ENCODE measurements around the gene PPP1R8.

PPP1R8 gene

DNA sequence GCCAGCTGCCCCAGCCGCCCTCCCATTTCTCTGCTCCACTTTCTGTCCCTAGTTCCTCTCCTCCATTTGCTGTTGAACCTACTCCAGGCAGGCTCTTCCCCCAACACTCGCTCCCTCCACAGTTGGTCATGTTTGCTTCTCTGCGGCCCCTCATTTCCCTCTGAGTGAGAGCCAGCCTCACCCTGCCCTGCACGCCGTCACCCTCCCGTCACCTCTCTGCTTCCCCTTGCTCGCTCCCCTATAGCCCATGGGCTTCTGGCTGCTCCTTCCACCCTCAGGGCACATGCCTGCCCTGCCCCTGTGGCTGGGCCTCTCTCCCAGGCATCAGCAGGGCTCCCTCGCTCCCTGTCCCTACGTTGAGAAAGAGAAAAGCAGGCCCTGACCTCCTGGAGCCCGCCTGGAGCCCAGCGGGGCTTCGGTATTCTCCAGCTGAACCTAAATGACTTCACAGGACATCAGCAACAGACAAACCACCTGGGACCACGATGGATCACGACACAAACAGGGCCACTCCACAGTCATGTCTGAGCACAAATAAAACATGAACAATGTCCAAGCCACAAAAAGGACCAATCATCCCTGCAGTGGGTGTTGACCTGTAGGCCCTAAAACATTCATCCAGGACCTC lies 28.5 kb downstream of the PPP1R8 start:
- no peak for DNase-seq (ENCODE audit: low read depth, low spot score)
- Histone ChIP-seq H3K27ac (ENCODE audit: low read length) (no peak overlapping the region), H3K9me3 (ENCODE audit: control insufficient read depth, insufficient read depth, low read length) (no peaks in the 10 kb centered on the region), H3K4me1 (ENCODE audit: control insufficient read depth, insufficient read depth, low read length) (no peaks in the 10 kb centered on the region), H3K4me3 (ENCODE audit: low read length) (no peak overlapping the region), H3K36me3 (ENCODE audit: control insufficient read depth, insufficient read depth, low read length) (no peaks in the 10 kb centered on the region), H3K27me3 (ENCODE audit: control insufficient read depth, insufficient read depth, low read length) (no peaks in the 10 kb centered on the region)
- no CpG with 5 or more reads among the region's 14 CpGs for WGBS (ENCODE audit: insufficient coverage, insufficient read length)

DNA sequence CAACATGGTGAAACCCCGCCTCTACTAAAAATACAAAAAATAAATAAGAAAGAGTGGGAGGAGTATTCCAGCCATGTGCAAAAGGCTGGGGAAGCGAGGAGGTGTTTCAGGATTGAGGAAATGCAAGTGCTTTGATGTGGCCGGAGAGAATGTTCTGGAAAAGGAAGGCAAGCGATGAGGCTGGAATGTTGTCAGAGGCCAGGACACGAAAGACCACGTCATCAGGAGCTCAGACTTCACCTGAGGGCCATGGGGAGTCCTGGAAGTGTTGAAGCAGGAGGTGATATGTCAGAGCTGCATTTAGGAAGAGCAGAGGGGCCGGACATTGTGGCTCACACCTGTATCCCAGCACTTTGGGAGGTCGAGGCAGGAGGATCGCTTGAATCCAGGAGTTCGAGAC lies 30.9 kb downstream of the PPP1R8 start:
- no peak for DNase-seq (ENCODE audit: low read depth, low spot score)
- no peaks in the 10 kb centered on the region for H3K36me3 ChIP-seq (ENCODE audit: control insufficient read depth, insufficient read depth, low read length)
- H3K27ac ChIP-seq (ENCODE audit: low read length) = no peak overlapping the region
- no peak overlapping the region for H3K4me3 ChIP-seq (ENCODE audit: low read length)
- WGBS (ENCODE audit: insufficient coverage, insufficient read length) = no CpG with 5 or more reads among the region's 10 CpGs
- H3K4me1 ChIP-seq (ENCODE audit: control insufficient read depth, insufficient read depth, low read length) = no peaks in the 10 kb centered on the region
- no peaks in the 10 kb centered on the region for H3K9me3 ChIP-seq (ENCODE audit: control insufficient read depth, insufficient read depth, low read length)
- no peaks in the 10 kb centered on the region for H3K27me3 ChIP-seq (ENCODE audit: control insufficient read depth, insufficient read depth, low read length)

DNA sequence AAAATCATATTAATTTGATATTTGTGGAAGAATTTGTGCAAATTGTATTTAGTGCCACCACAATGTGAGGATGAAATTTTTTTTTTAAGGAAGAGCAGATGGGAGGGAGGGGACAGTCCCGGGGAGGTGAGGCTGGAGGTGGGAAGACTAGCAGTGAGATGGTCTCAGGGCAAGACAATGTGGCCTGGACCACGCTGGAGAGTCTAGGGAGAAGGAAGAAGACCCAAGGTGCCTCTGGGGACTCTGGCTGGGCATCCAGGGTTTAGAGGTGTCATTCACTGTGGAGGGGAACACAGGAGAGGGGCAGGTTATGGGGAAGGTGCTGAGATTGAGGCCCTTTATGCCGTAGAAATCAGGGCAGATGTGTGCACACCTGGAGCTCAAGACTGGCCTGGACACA lies 31.4 kb downstream of the PPP1R8 start:
- Histone ChIP-seq H3K27me3 (ENCODE audit: control insufficient read depth, insufficient read depth, low read length) (no peaks in the 10 kb centered on the region), H3K36me3 (ENCODE audit: control insufficient read depth, insufficient read depth, low read length) (no peaks in the 10 kb centered on the region), H3K4me3 (ENCODE audit: low read length) (no peak overlapping the region), H3K27ac (ENCODE audit: low read length) (no peak overlapping the region), H3K9me3 (ENCODE audit: control insufficient read depth, insufficient read depth, low read length) (no peaks in the 10 kb centered on the region), H3K4me1 (ENCODE audit: control insufficient read depth, insufficient read depth, low read length) (no peaks in the 10 kb centered on the region)
- no CpG with 5 or more reads among the region's 3 CpGs for WGBS (ENCODE audit: insufficient coverage, insufficient read length)
- DNase-seq (ENCODE audit: low read depth, low spot score) = no peak

DNA sequence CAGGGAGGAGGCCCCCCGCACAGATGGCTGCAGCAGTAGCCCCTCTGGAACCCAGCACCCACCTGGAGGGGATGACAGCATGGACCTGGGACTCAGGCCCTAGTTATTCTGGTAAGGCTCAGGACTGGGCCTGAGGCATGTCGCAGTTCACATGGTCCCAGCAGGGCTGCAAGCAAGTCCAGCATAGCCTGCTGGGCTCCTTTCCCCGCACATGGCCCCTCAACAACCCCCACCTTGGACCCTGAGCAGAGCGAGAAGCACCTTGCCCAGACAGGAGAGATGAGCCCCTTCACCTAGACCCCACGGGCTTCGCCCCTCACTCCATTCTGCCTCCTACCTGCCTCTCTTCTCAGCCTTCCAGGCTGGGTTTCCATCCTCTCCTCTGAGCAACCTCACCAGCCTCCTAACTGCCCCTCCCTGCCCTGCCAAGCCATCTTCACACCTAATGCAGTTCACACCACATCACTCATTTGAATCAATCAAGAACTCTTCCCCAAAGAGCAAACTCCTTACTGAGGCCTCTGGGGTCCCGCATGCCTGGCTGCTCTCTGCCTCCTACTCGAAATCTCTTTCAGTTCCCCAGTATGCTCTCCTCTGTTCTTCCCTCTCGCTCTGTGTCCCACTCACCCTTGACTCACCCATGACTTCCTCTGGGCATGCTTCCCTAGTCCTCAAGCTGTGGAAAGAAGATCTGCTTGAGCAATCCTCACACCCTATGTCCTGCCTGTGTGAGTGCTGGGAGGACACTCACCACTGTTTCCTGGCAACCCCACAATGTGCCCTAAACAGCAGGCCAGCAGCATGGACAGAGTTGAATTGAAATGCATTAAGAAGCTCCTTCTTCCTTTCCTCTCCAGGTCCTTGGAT lies 32.3 kb downstream of the PPP1R8 start:
- Histone ChIP-seq H3K27ac (ENCODE audit: low read length) (no peak overlapping the region), H3K27me3 (ENCODE audit: control insufficient read depth, insufficient read depth, low read length) (no peaks in the 10 kb centered on the region), H3K4me3 (ENCODE audit: low read length) (no peak overlapping the region), H3K9me3 (ENCODE audit: control insufficient read depth, insufficient read depth, low read length) (no peaks in the 10 kb centered on the region), H3K36me3 (ENCODE audit: control insufficient read depth, insufficient read depth, low read length) (no peaks in the 10 kb centered on the region), H3K4me1 (ENCODE audit: control insufficient read depth, insufficient read depth, low read length) (no peaks in the 10 kb centered on the region)
- no peak for DNase-seq (ENCODE audit: low read depth, low spot score)
- no CpG with 5 or more reads among the region's 9 CpGs for WGBS (ENCODE audit: insufficient coverage, insufficient read length)

DNA sequence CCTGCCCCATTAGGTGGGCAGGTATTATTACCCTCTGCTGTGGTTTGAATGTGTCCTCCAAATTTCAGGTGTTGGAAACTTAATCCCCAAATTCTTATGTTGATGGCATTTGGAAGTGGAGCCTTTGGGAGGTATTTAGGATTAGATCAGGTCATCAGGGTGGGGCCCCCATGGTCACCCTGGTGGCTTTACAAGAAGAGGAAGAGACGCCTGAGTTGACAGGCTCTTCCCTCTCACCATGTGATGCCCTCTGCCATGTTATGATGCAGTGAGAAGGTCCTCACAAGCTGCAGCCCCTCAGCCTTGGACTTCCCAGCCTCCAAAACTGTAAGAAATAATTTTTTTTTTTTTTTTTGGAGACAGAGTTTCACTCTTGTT lies 32.9 kb downstream of the PPP1R8 start:
- no peak overlapping the region for H3K27ac ChIP-seq (ENCODE audit: low read length)
- no peak overlapping the region for H3K4me3 ChIP-seq (ENCODE audit: low read length)
- no CpG with 5 or more reads among the region's 1 CpG for WGBS (ENCODE audit: insufficient coverage, insufficient read length)
- H3K36me3 ChIP-seq (ENCODE audit: control insufficient read depth, insufficient read depth, low read length) = no peaks in the 10 kb centered on the region
- no peaks in the 10 kb centered on the region for H3K27me3 ChIP-seq (ENCODE audit: control insufficient read depth, insufficient read depth, low read length)
- H3K4me1 ChIP-seq (ENCODE audit: control insufficient read depth, insufficient read depth, low read length) = no peaks in the 10 kb centered on the region
- DNase-seq (ENCODE audit: low read depth, low spot score) = no peak
- no peaks in the 10 kb centered on the region for H3K9me3 ChIP-seq (ENCODE audit: control insufficient read depth, insufficient read depth, low read length)

DNA sequence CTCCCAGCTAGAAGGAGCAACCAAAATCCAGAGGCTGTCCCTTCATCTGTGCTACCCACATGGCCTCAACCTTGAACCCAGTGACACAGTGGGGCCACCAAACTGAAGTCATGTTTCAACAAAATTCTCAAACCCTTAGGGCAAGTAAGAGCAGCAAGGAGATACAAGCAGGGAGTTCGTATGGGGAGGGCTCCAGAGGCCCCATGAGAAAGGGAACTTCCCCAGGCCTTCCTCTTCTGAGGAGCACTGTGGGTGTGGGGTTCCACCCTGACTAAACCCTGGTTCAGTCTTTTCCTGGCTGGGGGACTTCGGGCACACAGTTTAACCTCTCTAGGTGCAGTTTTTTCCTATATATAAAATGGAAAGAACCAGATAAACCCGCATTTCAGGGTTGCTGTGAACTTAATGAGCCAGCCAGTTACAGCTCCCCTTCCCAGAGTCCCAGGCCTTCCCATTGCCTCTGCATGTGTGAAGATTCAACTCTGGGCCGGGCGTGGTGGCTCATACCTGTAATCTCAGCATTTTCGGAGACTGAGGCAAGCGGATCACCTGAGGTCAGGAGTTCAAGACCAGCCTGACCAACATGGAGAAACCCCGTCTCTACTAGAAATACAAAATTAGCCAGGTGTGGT lies 33.8 kb downstream of the PPP1R8 start:
- Histone ChIP-seq H3K4me3 (ENCODE audit: low read length) (no peak overlapping the region), H3K36me3 (ENCODE audit: control insufficient read depth, insufficient read depth, low read length) (no peaks in the 10 kb centered on the region), H3K27me3 (ENCODE audit: control insufficient read depth, insufficient read depth, low read length) (no peaks in the 10 kb centered on the region), H3K27ac (ENCODE audit: low read length) (no peak overlapping the region), H3K4me1 (ENCODE audit: control insufficient read depth, insufficient read depth, low read length) (peaks cover 4% of the 10 kb centered on the region), H3K9me3 (ENCODE audit: control insufficient read depth, insufficient read depth, low read length) (no peaks in the 10 kb centered on the region)
- no peak for DNase-seq (ENCODE audit: low read depth, low spot score)
- WGBS (ENCODE audit: insufficient coverage, insufficient read length) = no CpG with 5 or more reads among the region's 8 CpGs

DNA sequence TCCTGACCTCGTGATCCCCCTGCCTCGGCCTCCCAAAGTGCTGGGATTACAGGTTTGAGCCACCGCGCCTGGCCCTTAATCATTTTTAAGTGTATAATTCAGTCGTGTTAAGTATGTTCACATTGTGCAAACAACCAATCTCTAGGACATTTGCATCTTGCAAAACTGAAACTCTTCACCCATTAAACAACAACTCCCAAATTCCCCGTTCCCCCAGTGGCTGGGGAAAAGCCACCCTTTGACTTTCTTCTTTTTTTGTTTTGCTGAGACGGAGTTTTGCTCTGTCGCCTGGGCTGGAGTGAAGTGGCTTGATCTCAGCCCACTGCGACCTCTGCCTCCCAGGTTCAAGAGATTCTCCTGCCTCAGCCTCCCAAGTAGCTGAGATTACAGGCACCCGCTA lies 35.2 kb downstream of the PPP1R8 start:
- Histone ChIP-seq H3K27me3 (ENCODE audit: control insufficient read depth, insufficient read depth, low read length) (no peaks in the 10 kb centered on the region), H3K36me3 (ENCODE audit: control insufficient read depth, insufficient read depth, low read length) (no peaks in the 10 kb centered on the region), H3K4me1 (ENCODE audit: control insufficient read depth, insufficient read depth, low read length) (peaks cover 4% of the 10 kb centered on the region), H3K4me3 (ENCODE audit: low read length) (no peak overlapping the region), H3K9me3 (ENCODE audit: control insufficient read depth, insufficient read depth, low read length) (no peaks in the 10 kb centered on the region), H3K27ac (ENCODE audit: low read length) (no peak overlapping the region)
- WGBS (ENCODE audit: insufficient coverage, insufficient read length) = no CpG with 5 or more reads among the region's 10 CpGs
- DNase-seq (ENCODE audit: low read depth, low spot score) = no peak

DNA sequence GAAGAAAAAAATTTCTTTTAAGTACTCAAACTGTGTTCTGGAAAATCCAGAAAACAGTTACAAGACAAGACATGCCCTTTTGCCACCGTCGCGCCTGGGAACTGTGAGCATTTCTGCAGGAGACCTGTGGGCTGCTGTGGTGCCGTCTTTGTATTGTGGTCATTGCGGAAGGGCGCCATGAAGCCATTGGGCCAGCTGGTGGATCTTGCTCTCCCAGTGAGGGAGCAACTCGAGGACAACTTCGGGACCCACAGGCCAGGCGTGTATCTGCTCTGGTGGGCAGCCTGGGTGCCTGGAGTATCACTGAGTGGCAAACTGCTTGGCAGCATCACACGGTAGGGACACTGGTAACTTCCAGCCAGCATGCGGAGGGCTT lies 38.0 kb downstream of the PPP1R8 start:
- Histone ChIP-seq H3K27ac (ENCODE audit: low read length) (no peak overlapping the region), H3K36me3 (ENCODE audit: control insufficient read depth, insufficient read depth, low read length) (no peaks in the 10 kb centered on the region), H3K9me3 (ENCODE audit: control insufficient read depth, insufficient read depth, low read length) (no peaks in the 10 kb centered on the region), H3K4me3 (ENCODE audit: low read length) (no peak overlapping the region), H3K4me1 (ENCODE audit: control insufficient read depth, insufficient read depth, low read length) (peaks cover 6% of the 10 kb centered on the region), H3K27me3 (ENCODE audit: control insufficient read depth, insufficient read depth, low read length) (no peaks in the 10 kb centered on the region)
- no peak for DNase-seq (ENCODE audit: low read depth, low spot score)
- WGBS (ENCODE audit: insufficient coverage, insufficient read length) = no CpG with 5 or more reads among the region's 11 CpGs

DNA sequence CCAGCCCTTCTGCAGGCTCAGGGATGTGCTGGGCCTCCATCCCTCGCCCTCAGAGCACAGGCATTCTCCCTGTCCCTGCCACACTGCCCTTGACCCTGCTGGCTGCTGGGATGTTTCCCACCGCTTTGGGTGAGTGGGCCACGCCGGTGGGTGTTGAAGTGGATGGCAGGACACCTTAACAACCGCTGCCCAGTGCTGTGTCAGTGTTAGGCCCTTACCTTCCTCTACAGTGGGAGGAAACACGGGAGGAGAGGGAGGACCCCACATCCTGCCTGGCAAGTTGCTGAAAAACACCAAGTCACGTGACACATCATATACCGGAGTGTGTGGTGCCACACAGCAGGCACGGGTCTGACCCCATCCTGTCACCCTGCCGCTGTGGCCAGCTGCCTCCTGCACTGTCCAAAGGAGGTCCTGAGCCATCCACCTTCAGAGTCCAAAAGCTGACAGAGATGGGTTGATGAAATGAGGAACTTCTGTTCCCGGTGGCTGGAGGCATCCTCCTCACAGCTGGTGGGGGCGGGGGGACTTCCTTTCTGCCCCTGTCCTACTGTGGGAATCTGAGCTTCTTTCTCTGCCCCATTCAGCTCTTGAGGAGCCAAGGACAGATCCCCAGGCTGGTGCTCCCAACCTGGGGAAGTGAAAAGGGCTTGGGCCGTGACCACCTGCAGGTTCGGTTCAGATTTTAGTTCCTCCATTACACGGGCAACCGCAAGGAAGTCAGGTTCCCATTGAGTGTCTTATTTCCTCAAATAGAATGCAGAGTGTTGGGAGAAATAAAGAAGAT lies 38.5 kb downstream of the PPP1R8 start:
- DNase-seq (ENCODE audit: low read depth, low spot score) = no peak
- no peaks in the 10 kb centered on the region for H3K36me3 ChIP-seq (ENCODE audit: control insufficient read depth, insufficient read depth, low read length)
- no peaks in the 10 kb centered on the region for H3K27me3 ChIP-seq (ENCODE audit: control insufficient read depth, insufficient read depth, low read length)
- no peak overlapping the region for H3K4me3 ChIP-seq (ENCODE audit: low read length)
- no peaks in the 10 kb centered on the region for H3K9me3 ChIP-seq (ENCODE audit: control insufficient read depth, insufficient read depth, low read length)
- no peak overlapping the region for H3K27ac ChIP-seq (ENCODE audit: low read length)
- no CpG with 5 or more reads among the region's 16 CpGs for WGBS (ENCODE audit: insufficient coverage, insufficient read length)
- peaks cover 6% of the 10 kb centered on the region for H3K4me1 ChIP-seq (ENCODE audit: control insufficient read depth, insufficient read depth, low read length)

DNA sequence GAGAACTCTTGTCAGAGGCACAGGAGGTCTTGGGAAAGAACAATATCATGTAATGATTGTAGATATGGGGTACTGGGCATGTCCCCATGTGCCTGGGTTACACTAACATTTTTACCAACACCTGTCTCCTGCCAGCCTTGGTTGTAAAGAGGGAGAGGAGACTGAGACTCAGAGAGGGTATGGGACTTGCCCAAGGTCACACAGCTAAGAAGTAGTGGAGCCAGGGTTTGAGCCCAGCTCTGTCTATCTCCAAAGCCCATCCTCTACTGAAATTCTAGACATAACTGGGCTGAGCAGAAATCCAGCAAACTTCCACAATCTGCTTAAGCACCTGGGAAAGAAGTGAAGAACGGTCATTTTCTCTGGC lies 39.1 kb downstream of the PPP1R8 start:
- H3K9me3 ChIP-seq (ENCODE audit: control insufficient read depth, insufficient read depth, low read length) = no peaks in the 10 kb centered on the region
- no peak for DNase-seq (ENCODE audit: low read depth, low spot score)
- H3K4me1 ChIP-seq (ENCODE audit: control insufficient read depth, insufficient read depth, low read length) = peaks cover 6% of the 10 kb centered on the region
- H3K4me3 ChIP-seq (ENCODE audit: low read length) = no peak overlapping the region
- H3K27me3 ChIP-seq (ENCODE audit: control insufficient read depth, insufficient read depth, low read length) = no peaks in the 10 kb centered on the region
- H3K36me3 ChIP-seq (ENCODE audit: control insufficient read depth, insufficient read depth, low read length) = no peaks in the 10 kb centered on the region
- H3K27ac ChIP-seq (ENCODE audit: low read length) = no peak overlapping the region
- WGBS (ENCODE audit: insufficient coverage, insufficient read length) = no CpG with 5 or more reads among the region's 1 CpG

Data from iPS DF 6.9 (cell line).